Caco-2 (cell line): ENCODE data around the gene ERC2. TPM values are rescaled to one million over a fixed set of nuclear protein-coding genes. Genes with fewer than 3 reads are reported as not detected.

Experiments used
- BruUV-seq: library from RNA; stranded (reverse); fragments of 400-500 nt; replicated peaks from 2 replicates; lab custom pipeline; 2021; lab: Mats Ljungman, UMichigan
- CTCF ChIA-PET: fragments of 300-600 bp; sonication (Branson Sonifier 250); formaldehyde crosslinking; loops from one replicate; lab custom pipeline; 2022; ENCODE audit warnings: antibody characterized with exemption; lab: Charles Lee
- POLR2A ChIA-PET: fragments of 300-600 bp; sonication (Branson Sonifier 250); formaldehyde crosslinking; loops from one replicate; lab custom pipeline; 2022; ENCODE audit warnings: antibody characterized with exemption; lab: Charles Lee
- DNase-seq, 2 experiments: peaks; one replicate each; pipeline versions ENCODE4 v3.0.0 to v3.0.0-alpha.2; 2020 to 2022
- H3K27me3 ChIP-seq: replicated peaks from 2 replicates; pipeline ENCODE4 v1.6.0; 2011; ENCODE audit warnings: low read length; ENCODE audit not compliant: control insufficient read depth, insufficient read depth
- H3K36me3 ChIP-seq: 2 replicates; pipeline ENCODE4 v1.5.1; 2011; ENCODE audit warnings: low read length; ENCODE audit not compliant: control insufficient read depth, insufficient read depth
- H3K4me1 ChIP-seq: fragments of 250-450 bp; sonication (Bioruptor Pico); 2 replicates; pipeline ENCODE4 v1.5.1; 2020; ENCODE audit warnings: mild to moderate bottlenecking
- H3K4me3 ChIP-seq: 2 replicates; pipeline ENCODE4 v1.5.1; 2011; ENCODE audit warnings: low read depth, mild to moderate bottlenecking, control low read depth, low read length
- H3K9me3 ChIP-seq: fragments of 250-450 bp; sonication (Bioruptor Pico); 2 replicates; pipeline ENCODE4 v1.5.1; 2020; ENCODE audit warnings: mild to moderate bottlenecking, moderate library complexity
- H3K27ac Mint-ChIP-seq: one replicate; pipeline ENCODE4 v1.8.0; 2022; ENCODE audit warnings: mixed read lengths; ENCODE audit not compliant: unreplicated experiment
- H3K27me3 Mint-ChIP-seq: one replicate; pipeline ENCODE4 v1.8.0; 2022; ENCODE audit warnings: mixed read lengths; ENCODE audit not compliant: insufficient read depth, unreplicated experiment
- H3K36me3 Mint-ChIP-seq: one replicate; pipeline ENCODE4 v1.8.0; 2022; ENCODE audit warnings: mild to moderate bottlenecking, mixed read lengths; ENCODE audit not compliant: insufficient read depth, unreplicated experiment
- H3K4me1 Mint-ChIP-seq: one replicate; pipeline ENCODE4 v1.8.0; 2022; ENCODE audit warnings: low read depth, mixed read lengths; ENCODE audit not compliant: unreplicated experiment
- H3K4me3 Mint-ChIP-seq: one replicate; pipeline ENCODE4 v1.8.0; 2022; ENCODE audit warnings: mild to moderate bottlenecking, moderate library complexity, mixed read lengths; ENCODE audit not compliant: unreplicated experiment
- H3K9me3 Mint-ChIP-seq: one replicate; pipeline ENCODE4 v1.8.0; 2022; ENCODE audit warnings: mixed read lengths; ENCODE audit not compliant: unreplicated experiment
- CTCF ChIP-seq, 2 experiments: fragments of 200-600 bp in 1 of 2; IDR thresholded peaks; 1 replicate in 1 of 2; 2 replicates in 1 of 2; pipeline versions ENCODE4 v1.5.1 to v1.8.0; 2011 to 2022; ENCODE audit warnings: antibody characterized with exemption in 1 of 2, control low read depth in 1 of 2, inconsistent platforms in 1 of 2, low read depth in 1 of 2, low read length in 1 of 2, mild to moderate bottlenecking in 1 of 2, moderate library complexity in 1 of 2; ENCODE audit not compliant: insufficient read depth in 1 of 2, severe bottlenecking in 1 of 2, unreplicated experiment in 1 of 2
- intact Hi-C: fragments of 100-400 bp; cut with micrococcal nuclease; formaldehyde crosslinking; loops from one replicate; pipeline ENCODE4 v1.10.0; 2022; ENCODE audit not compliant: unreplicated experiment
- total RNA-seq: library from RNA; stranded (reverse); gene quantifications from 2 replicates; pipeline ENCODE4 v1.2.3, GENCODE V29; 2022

Gene ERC2
- total RNA-seq, 1 experiment from 2014 or later = 0.54 TPM

GRCh38 chr3:56053727-56054126 is 414.5 kb downstream of the ERC2 start:
- ChIA-PET CTCF (interaction anchor here (1.9 kb wide), 1 partner anchor 12 kb away, joined by 7 read pairs; no protein-coding TSS in a partner anchor), POLR2A (no interaction called here)
- no peaks in the 10 kb centered on the region for H3K36me3 Mint-ChIP-seq
- Histone ChIP-seq H3K4me1 (peaks cover 86% of the 10 kb centered on the region), H3K4me3 (no peak overlapping the region), H3K36me3 (no peaks in the 10 kb centered on the region), H3K9me3 (no peaks in the 10 kb centered on the region), H3K27me3 (no peaks in the 10 kb centered on the region)
- H3K4me3 Mint-ChIP-seq = peak overlapping the region; percentile 56
- DNase-seq = peak; percentile 42 to 63
- BruUV-seq = no TSS peak
- H3K9me3 Mint-ChIP-seq = no peaks in the 10 kb centered on the region
- intact Hi-C loops = loop anchor here (2.0 kb wide), 1 partner anchor 79 kb away; no protein-coding TSS in a partner anchor
- TF ChIP-seq CTCF (IDR thresholded peaks at IDR 0.05; ENCODE audit: insufficient read depth in 1 of 2, low read depth in 1 of 2, low read length in 1 of 2, severe bottlenecking in 1 of 2, unreplicated experiment in 1 of 2) = no peak
- H3K4me1 Mint-ChIP-seq = peaks cover 69% of the 10 kb centered on the region
- peak overlapping the region; percentile 86 for H3K27ac Mint-ChIP-seq
- no peaks in the 10 kb centered on the region for H3K27me3 Mint-ChIP-seq

GRCh38 chr3:56052188-56052587 is 416.1 kb downstream of the ERC2 start:
- Mint-ChIP-seq H3K27me3 (no peaks in the 10 kb centered on the region), H3K4me3 (no peak overlapping the region), H3K4me1 (peaks cover 70% of the 10 kb centered on the region), H3K36me3 (no peaks in the 10 kb centered on the region), H3K27ac (peak overlapping the region; percentile 21), H3K9me3 (no peaks in the 10 kb centered on the region)
- no peaks in the 10 kb centered on the region for H3K9me3 ChIP-seq
- no TSS peak for BruUV-seq
- no peak overlapping the region for H3K4me3 ChIP-seq
- peaks cover 88% of the 10 kb centered on the region for H3K4me1 ChIP-seq
- no peaks in the 10 kb centered on the region for H3K27me3 ChIP-seq
- POLR2A ChIA-PET = no interaction called here
- CTCF ChIA-PET = interaction anchor here (0.6 to 1.0 kb wide), 2 partner anchors 199 to 289 kb away, joined by 3 to 4 read pairs; no protein-coding TSS in a partner anchor
- no peak for TF ChIP-seq CTCF (IDR thresholded peaks at IDR 0.05; ENCODE audit: insufficient read depth in 1 of 2, low read depth in 1 of 2, low read length in 1 of 2, severe bottlenecking in 1 of 2, unreplicated experiment in 1 of 2)
- no peak for DNase-seq
- no peaks in the 10 kb centered on the region for H3K36me3 ChIP-seq
- intact Hi-C loops = no loop called here

GRCh38 chr3:56051052-56051451 is 417.2 kb downstream of the ERC2 start:
- no peaks in the 10 kb centered on the region for H3K27me3 Mint-ChIP-seq
- H3K4me3 Mint-ChIP-seq = no peak overlapping the region
- Histone ChIP-seq H3K4me1 (peaks cover 81% of the 10 kb centered on the region), H3K4me3 (no peak overlapping the region), H3K9me3 (no peaks in the 10 kb centered on the region), H3K36me3 (no peaks in the 10 kb centered on the region), H3K27me3 (no peaks in the 10 kb centered on the region)
- intact Hi-C loops = loop anchor here (1.0 kb wide), 1 partner anchor 203 kb away; no protein-coding TSS in a partner anchor
- no peaks in the 10 kb centered on the region for H3K36me3 Mint-ChIP-seq
- BruUV-seq = no TSS peak
- peaks cover 64% of the 10 kb centered on the region for H3K4me1 Mint-ChIP-seq
- peak overlapping the region; percentile 21 for H3K27ac Mint-ChIP-seq
- ChIA-PET CTCF (interaction anchor here (0.6 to 0.8 kb wide), 2 partner anchors 60 to 138 kb away, joined by 3 read pairs; no protein-coding TSS in a partner anchor), POLR2A (no interaction called here)
- H3K9me3 Mint-ChIP-seq = no peaks in the 10 kb centered on the region
- peak in 1 of 2 experiments; percentile 39 for DNase-seq
- TF ChIP-seq CTCF (IDR thresholded peaks at IDR 0.05; ENCODE audit: insufficient read depth in 1 of 2, low read depth in 1 of 2, low read length in 1 of 2, severe bottlenecking in 1 of 2, unreplicated experiment in 1 of 2) = no peak
